ENCODE measurements around the gene EIF3A. TPM values are rescaled to one million over a fixed set of nuclear protein-coding genes. Genes with fewer than 3 reads are reported as not detected.
"Not testable (repeated sequence)": the region's sequence is repeated elsewhere in the genome, so short reads cannot be mapped to it uniquely, and the experiment has no call there.

EIF3A gene
- total RNA-seq, 6 experiments from 2014 or later = 132 to 149 (median 139) TPM

DNA sequence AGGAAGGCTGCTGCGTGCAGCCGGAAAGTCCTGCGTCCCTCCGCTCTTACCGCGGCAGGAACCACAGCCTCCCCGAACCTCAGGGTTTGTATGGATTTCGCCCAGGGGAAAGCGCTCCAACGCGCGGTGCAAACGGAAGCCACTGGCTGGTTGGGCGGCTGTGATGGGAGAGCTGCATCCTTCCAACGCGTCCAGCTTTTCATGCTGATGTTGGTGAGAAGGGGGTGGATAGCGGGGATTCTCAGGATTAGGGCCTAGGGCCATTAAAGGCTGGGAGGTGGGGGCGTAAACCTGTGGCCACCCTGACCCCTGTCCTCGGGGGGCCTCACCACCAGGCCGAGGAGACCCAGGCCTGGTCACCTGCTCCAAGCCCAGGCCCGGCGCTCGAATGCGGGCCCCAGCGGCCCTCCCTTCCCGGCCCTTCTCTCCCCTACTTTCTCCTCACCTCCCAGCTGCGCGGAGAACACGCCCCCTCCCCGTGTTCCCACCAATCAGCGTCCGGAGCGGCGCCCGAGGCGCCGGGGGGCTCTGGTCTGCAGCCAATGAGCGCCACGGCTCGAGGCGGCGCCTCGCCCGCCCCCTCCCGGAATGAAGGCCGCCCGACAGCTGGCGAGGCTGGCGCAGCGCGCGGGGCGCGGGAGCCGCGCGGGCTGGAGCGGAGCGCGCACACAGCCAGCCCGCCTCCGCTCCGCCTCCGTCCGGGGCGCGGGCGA, 51.6 kb downstream of the EIF3A start:
- H3K27ac Mint-ChIP-seq = no peak overlapping the region
- H3K9me3 Mint-ChIP-seq = no peaks in the 10 kb centered on the region
- peaks cover 36% of the 10 kb centered on the region for H3K4me1 Mint-ChIP-seq (ENCODE audit: low read depth)
- peak; percentile 68 for DNase-seq
- peak; percentile 54 for TF ChIP-seq CTCF (IDR thresholded peaks at IDR 0.05)
- no peak overlapping the region; the same call in 1 of the 2 replicates for H3K4me3 Mint-ChIP-seq
- peaks cover 10% of the 10 kb centered on the region for H3K27me3 Mint-ChIP-seq (ENCODE audit: insufficient read depth)
- H3K36me3 Mint-ChIP-seq (ENCODE audit: low read depth) = 0 out of 2 replicates have a peak, but pooled peaks cover 12% of the 10 kb centered on the region

DNA sequence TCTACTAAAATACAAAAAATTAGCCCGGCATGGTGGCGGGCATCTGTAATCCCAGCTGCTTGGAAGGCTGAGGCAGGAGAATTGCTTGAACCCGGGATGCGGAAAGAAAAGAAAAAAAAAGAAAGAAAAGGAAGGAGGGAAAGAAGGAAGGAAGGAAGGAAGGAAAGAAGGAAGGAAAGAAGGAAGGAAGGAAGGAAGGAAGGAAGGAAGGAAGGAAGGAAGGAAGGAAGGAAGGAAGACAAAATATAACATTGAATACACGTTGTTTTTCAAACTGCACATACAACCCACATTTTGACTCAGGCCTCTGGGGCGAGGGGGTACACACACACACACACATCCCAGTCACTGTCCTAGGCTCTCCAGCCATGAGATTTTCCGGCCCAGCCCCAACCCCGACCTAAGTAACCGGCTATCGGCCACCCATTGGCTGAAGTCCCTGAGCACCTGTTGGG, 52.1 kb downstream of the EIF3A start:
- not testable (repeated sequence) for H3K27ac Mint-ChIP-seq; H3K27me3 Mint-ChIP-seq (ENCODE audit: insufficient read depth); DNase-seq; H3K9me3 Mint-ChIP-seq
- H3K4me3 Mint-ChIP-seq = peak overlapping the region; percentile 5; the same call in 1 of the 2 replicates
- H3K4me1 Mint-ChIP-seq (ENCODE audit: low read depth) = peaks cover 41% of the 10 kb centered on the region
- H3K36me3 Mint-ChIP-seq (ENCODE audit: low read depth) = 0 out of 2 replicates have a peak, but pooled peaks cover 12% of the 10 kb centered on the region

DNA sequence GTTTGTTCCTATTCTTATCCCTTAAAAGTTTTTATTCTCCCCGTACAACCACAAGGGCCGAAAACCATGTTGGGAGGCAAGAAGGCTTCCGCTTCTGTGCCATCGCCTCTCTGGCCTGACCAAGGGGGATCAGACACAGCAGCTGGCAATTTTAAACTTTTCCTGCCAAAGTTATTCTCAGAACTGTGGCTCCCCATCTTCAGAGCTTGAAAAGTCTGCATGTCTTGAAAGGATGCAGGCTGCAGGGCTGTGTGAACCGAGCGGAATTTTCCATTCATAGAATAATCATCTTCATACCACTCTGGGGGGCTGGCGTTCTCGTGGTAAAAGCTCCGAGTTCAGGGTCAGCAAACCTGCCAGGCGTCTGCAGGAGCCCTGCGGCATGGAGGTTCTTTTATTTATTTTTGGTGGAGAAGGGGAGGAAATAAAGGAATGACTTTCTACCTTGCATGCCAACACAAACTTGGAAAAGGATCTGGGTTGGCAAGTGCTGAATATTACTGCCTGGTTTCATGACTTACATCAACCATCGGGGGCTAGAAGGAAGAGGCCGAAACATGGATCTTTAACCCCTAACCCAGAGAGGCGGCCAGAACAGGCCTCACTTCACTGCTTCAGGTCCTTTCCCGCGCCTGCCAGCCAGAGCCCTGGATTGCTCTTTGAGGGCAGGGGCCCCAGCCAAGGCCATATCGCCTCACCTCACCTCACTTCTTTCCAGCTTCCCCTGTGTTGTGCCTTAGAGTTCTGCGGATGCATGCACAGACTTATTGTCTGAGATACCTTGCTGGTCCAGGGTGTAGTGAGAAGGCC, 54.1 kb downstream of the EIF3A start:
- H3K9me3 Mint-ChIP-seq = no peaks in the 10 kb centered on the region
- DNase-seq = no peak
- H3K4me3 Mint-ChIP-seq = no peak overlapping the region
- peaks cover 42% of the 10 kb centered on the region for H3K4me1 Mint-ChIP-seq (ENCODE audit: low read depth)
- H3K27me3 Mint-ChIP-seq (ENCODE audit: insufficient read depth) = peaks cover 10% of the 10 kb centered on the region
- 0 out of 2 replicates have a peak, but pooled peaks cover 2% of the 10 kb centered on the region for H3K36me3 Mint-ChIP-seq (ENCODE audit: low read depth)
- no peak overlapping the region for H3K27ac Mint-ChIP-seq
- no peak for TF ChIP-seq CTCF (IDR thresholded peaks at IDR 0.05)

DNA sequence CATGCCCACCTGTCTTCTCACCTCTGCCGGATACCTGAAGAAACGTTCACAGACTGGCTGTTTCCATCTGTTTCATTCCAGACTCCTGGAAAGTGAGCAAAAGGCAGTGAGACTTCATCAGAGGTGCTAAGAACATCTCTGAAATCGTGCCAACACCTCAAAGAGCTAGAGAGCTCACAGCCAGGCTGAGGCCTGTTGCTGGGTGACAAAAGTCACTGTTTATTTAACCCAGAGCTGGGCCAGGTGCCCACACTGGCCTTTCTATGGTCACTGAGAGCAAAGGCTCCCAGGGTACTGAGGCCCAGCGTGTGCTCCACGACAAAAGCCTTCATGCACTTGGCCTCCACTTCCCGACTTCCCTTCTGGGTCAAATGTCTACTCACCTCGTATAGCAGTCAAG, 54.8 kb downstream of the EIF3A start:
- Mint-ChIP-seq H3K27me3 (ENCODE audit: insufficient read depth) (peaks cover 8% of the 10 kb centered on the region), H3K36me3 (ENCODE audit: low read depth) (no peaks in the 10 kb centered on the region), H3K4me3 (no peak overlapping the region), H3K4me1 (ENCODE audit: low read depth) (peaks cover 39% of the 10 kb centered on the region), H3K9me3 (no peaks in the 10 kb centered on the region), H3K27ac (no peak overlapping the region)
- no peak for TF ChIP-seq CTCF (IDR thresholded peaks at IDR 0.05)
- DNase-seq = no peak

GRCh38 chr10:119025336-119025735, 55.3 kb downstream of the EIF3A start:
- Mint-ChIP-seq H3K27me3 (ENCODE audit: insufficient read depth) (peaks cover 6% of the 10 kb centered on the region), H3K27ac (no peak overlapping the region), H3K9me3 (no peaks in the 10 kb centered on the region), H3K36me3 (ENCODE audit: low read depth) (no peaks in the 10 kb centered on the region), H3K4me3 (no peak overlapping the region), H3K4me1 (ENCODE audit: low read depth) (peaks cover 44% of the 10 kb centered on the region)
- no peak; the same call in 1 of the 2 replicates for TF ChIP-seq CTCF (IDR thresholded peaks at IDR 0.05)
- DNase-seq = peak; percentile 71

GRCh38 chr10:119024882-119025281, 55.7 kb downstream of the EIF3A start:
- TF ChIP-seq CTCF (IDR thresholded peaks at IDR 0.05) = no peak
- Mint-ChIP-seq H3K36me3 (ENCODE audit: low read depth) (no peaks in the 10 kb centered on the region), H3K27ac (no peak overlapping the region), H3K27me3 (ENCODE audit: insufficient read depth) (peaks cover 6% of the 10 kb centered on the region), H3K9me3 (no peaks in the 10 kb centered on the region), H3K4me1 (ENCODE audit: low read depth) (peaks cover 48% of the 10 kb centered on the region), H3K4me3 (no peak overlapping the region)
- no peak for DNase-seq

All from HFFc6 (cell line).